Activated naive CD4-positive, alpha-beta T cell (primary cell): ENCODE results near the gene STK36.
"Not testable (repeated sequence)": the region's sequence is repeated elsewhere in the genome, so short reads cannot be mapped to it uniquely, and the experiment has no call there.

Source experiments
- DNase-seq, 4 experiments: peaks; one replicate each; lab custom pipeline; 2025; lab: John Stamatoyannopoulos, UW

STK36 gene

DNA sequence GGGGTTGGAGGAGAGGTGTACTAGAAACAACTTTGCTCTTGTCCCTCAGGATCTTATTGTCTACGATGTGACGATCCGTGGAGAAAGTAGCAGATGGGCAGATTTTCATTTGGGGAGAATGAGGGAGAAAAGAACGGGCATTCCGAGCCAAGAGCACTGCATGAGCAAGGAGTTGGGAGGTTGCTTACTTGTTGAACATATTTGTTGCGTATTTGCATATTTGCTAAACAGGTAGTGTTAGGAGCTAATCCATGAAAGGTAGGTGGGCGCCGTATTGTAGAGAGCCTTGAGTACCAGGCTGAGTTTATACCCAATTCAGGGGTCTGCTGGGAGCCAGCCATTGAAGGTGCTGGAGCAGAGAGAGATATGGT lies 11.9 kb upstream of the STK36 start:
- DNase-seq = no peak

DNA sequence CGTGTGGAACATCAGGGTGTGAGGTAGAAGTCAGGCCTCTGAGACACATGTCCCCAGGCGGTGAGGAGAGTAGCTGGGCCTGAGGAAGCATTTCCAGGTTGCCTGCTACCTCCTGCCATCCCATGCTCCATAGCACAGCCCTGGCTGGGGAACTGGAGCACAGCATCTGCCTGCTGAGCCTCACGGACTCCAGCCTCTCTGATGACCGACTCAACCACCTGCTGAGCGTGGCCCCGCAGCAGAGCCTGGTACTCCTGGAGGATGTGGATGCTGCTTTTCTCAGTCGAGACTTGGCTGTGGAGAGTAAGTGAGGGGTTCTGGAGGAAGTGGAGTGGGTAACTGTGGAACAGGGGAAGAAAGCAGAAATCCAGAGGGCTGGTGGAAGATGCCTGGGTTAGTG lies 9.5 kb upstream of the STK36 start:
- DNase-seq = no peak

DNA sequence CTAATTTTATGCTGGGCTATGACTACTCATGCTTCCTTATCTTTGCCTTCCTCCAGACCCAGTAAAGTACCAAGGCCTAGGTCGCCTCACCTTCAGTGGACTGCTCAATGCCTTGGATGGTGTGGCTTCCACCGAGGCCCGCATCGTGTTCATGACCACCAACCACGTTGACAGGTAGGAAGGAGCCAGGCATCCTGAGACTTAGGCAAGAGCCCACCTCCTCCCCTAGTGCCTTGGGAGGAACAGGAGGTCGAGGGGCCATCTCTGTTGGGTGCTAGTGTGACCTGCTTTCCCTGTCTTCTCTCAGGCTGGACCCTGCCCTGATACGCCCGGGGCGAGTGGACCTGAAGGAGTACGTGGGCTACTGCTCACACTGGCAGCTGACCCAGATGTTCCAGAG lies 9.1 kb upstream of the STK36 start:
- DNase-seq = no peak

DNA sequence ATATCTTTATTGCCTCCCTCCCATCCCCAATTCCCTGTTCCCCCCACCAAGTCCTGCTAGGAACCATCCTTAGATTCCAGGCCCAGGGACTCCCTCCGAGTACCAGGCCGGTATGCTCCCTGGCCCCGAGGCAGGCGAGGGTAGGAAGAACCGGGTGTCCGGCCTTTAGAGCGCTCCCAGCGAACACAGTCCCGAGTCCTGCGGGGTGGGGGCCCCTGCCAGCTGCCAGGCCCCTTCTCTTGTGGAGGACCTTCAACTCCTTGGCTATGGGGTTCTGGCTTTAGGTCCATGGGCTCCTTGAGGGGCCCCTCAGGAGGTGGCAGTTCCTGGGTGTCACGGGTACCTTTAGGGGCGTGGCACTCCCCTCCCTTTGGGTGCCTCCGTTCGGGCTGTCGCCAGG lies 8.0 kb upstream of the STK36 start:
- no peak for DNase-seq

DNA sequence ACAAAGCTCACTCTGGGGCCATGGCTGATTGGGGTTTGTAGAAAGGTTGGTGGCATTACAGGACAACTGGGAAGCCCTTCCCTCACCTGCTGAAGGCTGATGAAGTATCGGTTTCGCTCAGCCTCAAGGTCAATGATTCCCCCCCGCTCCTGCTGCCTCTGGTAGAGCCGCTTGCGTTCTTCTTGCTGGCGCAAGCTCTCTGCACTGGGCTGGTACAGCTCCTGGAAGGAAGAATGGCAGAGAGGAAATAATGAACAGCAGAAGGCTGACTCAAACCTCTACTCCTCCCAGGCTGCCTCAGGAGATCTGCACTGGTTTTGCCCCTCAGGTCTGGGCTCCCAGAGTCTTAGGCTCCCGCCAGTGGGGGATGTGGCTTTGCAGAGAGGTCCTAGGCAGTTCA lies 7.2 kb upstream of the STK36 start:
- no peak for DNase-seq

DNA sequence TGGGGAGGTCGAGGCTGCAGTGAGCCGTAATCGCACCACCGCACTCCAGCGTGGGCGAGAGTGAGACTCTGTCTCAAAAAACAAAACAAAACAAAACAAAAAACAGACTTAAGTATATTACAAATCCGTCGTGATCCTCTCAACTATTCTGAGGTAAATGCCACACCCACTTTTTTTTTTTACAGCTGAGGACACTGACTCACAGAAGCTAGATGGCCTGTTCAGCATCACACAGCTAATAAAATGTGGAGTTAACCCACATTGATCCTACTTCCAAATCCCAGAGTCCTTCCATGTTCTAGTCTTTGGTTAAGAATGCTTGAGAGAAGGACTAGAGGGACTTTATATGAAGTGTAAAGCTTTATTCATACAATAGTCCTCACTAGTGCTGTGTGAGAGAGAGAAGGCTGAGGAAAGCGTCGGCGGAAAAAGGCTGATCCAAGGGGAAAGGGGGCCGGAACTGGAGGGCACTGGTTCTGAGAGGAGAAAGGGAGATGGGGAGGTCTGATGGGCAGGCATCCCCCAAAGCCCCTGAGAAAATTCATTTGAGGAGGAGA lies 711 bp upstream of the STK36 start:
- no peak for DNase-seq

DNA sequence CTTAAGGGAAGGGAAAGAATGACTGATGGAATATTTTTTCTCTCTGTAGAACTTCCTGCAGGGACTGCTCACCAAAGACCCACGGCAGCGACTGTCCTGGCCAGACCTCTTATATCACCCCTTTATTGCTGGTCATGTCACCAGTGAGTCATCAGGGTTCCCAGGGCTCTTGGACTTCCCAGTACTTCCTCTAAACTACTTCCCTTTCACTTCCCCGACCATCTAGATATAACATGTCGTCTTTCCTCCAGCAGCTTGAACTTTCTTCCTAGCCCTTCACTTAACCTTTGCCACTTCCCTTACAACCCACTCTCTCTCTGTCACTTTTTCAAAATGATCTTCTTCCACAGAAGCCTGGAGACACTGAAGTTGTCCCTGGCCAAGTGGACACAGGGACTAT lies 7.2 kb downstream of the STK36 start:
- DNase-seq = no peak

DNA sequence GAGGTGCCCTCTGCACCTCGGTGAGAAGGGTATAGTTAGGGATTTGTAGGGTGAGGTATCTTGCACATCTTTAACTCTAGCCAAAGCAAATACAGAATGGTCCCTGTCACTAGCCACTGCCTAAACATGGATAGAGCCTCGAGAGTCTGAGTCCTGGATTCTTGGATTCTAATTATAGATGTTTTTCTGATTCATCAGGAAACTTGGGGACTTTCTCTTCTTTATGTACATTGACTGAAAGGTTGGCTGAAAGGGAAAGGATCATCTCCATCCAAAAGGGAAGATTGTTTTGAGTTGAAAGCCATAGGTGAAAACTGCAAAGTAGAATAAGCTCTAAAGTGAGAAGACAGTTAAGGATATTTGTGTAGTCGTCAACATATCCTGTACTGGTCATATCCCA lies 8.2 kb downstream of the STK36 start:
- DNase-seq = no peak

DNA sequence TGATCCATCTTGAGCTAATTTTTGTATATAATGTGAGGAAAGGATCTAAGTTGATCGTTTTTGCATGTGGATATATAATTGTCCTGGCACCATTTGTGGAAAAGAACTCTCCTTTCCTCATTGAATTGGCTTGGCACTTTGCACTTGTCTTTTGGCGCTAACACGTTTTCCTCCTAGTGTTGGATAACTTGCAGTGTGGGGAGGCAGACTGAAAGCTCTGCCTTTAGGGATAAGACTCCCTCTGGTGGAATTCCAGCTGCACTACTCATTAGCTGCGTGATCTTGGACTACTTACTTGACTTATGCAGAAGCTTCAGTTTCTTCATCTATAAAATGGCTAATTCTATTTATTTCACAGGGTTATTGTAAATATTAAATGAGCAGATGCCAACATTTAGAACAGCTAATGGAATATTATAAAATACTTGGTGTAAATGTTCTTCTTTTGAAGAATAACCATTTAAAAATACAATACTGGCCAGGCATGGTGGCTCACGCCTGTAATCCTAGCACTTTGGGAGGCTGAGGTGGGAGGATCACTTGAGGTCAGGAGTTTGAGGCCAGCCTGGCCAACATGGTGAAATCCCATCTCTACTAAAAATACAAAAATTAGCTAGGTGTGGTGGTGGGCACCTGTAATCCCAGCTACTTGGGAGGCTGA lies 15.6 kb downstream of the STK36 start:
- not testable (repeated sequence) for DNase-seq

DNA sequence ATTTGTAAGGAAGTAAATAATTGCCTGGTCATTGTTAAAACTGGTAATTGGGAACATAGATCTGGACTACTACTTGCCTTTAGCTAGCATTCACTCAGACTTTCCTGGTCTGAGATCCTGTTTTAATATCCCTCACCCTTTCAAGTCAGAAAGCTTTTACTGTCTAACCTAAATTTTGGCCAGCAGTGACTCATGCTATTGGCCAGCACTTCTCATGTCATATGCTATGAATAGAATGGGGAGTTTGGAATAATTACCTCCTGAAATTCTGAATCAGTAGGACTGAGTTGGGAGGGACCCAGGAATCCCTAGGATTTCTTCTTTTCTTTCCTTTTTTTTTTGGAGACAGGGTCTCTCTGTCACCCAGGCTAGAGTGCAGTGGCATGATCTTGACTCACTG lies 19.3 kb downstream of the STK36 start:
- no peak for DNase-seq

DNA sequence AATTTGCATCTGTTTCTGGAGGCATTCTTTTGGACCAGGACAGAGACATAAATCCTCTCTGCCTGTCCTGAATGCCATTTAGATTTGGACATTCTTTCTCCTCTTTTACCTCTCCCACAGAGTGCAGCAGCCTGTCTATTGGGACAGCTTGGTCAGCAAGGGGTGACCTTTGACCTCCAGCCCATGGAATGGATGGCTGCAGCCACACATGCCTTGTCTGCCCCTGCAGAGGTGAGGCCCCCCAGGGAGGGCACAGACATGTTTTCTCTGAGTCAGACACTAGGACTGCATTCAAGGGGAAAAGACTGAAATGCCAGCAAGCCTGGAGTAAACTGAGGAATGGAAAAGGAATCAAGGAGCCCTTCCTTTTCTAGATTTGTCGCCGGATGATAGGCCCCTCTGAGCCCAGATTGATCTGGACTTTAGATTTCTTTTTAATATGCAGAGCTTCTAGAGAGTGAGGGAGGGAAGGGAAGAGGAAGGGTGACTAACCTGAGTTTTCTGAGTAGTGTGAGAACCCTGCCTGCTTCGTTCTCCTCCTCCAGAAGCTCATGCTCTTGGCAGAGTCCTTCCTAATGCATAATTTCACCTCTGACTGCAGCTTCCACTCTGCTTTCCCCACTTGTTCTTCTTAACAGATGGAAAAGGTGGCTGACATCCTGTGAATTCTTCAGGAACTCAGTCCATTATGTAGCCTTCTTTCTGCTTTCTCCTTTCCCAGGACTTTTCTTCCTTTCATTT lies 22.7 kb downstream of the STK36 start:
- no peak for DNase-seq

DNA sequence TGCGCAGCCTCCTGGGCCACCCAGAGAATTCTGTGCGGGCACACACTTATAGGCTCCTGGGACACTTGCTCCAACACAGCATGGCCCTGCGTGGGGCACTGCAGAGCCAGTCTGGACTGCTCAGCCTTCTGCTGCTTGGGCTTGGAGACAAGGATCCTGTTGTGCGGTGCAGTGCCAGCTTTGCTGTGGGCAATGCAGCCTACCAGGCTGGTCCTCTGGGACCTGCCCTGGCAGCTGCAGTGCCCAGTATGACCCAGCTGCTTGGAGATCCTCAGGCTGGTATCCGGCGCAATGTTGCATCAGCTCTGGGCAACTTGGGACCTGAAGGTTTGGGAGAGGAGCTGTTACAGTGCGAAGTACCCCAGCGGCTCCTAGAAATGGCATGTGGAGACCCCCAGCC lies 27.0 kb downstream of the STK36 start:
- no peak for DNase-seq

DNA sequence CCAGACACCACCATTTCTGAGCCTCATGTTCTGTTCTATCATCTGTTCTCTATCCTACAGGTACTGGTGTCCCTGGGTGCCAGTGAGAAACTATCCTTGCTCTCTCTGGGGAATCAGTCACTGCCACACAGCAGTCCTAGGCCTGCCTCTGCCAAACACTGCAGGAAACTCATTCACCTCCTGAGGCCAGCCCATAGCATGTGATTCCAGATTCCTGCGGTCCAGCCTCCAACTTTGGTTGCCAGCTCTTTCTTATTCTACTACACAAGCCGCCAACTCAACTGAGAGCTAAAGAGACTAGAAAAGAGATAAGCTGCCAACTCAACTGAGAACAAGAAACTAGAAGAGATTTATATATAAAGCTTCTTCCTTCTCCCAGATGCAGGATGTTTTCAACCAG lies 29.9 kb downstream of the STK36 start:
- DNase-seq = no peak

DNA sequence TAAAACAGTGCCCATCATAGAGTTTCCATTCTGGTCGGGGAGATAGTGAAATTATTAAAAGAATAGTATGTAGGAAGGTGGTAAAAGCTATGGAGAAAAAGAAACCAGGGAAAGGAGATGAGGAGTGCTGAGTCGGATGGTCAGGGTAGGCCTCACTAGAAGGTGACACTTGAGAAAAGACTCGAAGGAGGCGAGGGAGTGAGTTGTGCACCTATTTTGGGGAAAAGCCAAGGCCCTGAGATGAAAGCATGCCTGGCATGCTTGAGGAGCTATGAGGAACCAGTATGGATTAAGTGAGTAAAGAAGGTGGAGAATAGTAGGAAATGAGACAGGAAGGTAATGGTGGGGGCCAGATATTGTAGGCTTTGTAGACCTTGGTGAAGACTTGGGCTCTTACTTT lies 31.5 kb downstream of the STK36 start:
- DNase-seq = no peak

DNA sequence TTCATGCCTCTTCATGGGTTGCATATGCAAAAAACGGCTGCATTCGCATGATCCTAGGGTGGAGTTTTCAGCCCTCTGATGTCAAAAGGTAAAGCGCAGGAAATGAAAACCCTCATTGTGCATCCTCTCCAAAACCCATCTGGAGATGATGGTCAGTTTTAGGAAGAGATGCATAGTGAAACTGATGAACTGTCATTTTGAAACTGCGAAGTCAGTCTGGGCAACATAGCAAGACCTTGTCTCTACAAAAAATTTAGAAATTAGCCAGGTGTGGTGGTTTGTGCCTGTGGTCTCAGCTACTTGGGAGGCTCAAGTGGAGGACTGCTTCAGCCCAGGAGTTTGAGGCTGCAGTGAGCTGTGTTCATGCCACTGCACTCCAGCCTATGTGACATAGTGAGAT lies 36.2 kb downstream of the STK36 start:
- no peak for DNase-seq

DNA sequence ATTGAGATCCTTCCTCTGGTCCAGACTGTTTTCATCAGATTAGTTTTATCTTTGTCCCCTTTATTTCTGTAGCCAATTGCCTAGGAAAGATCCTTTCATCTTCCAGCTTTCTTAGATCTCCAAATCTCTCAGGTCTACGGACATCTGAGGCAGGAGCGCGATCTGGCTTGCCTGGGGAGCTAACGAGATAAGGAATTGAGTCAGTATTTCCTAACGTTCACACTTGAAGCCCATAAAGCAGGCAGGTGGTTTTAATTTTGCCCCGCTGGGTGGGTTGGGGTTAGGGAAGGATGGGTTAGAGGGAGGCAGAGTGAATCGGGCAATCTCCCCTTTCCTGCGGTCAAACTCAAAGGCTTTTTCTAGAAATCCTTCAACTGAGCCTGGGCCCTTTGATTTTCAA lies 38.0 kb downstream of the STK36 start:
- no peak for DNase-seq

DNA sequence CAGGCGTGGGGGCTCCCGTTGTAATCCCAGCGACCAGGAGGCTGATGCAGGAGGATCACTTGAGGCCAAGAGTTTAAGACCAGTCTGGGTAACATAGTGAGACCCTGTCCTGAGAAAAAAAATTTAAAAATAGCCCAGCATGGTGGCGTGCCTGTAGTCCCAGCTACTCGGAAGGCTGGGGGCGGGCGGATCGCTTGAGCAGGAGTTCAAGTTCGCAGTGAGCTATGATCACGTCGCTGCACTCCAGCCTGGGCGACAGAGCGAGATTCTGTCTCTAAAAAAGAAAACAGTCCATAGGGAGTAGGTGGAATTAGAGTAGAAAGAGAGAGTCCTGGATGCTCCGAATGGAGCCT lies 38.4 kb downstream of the STK36 start:
- no peak for DNase-seq

DNA sequence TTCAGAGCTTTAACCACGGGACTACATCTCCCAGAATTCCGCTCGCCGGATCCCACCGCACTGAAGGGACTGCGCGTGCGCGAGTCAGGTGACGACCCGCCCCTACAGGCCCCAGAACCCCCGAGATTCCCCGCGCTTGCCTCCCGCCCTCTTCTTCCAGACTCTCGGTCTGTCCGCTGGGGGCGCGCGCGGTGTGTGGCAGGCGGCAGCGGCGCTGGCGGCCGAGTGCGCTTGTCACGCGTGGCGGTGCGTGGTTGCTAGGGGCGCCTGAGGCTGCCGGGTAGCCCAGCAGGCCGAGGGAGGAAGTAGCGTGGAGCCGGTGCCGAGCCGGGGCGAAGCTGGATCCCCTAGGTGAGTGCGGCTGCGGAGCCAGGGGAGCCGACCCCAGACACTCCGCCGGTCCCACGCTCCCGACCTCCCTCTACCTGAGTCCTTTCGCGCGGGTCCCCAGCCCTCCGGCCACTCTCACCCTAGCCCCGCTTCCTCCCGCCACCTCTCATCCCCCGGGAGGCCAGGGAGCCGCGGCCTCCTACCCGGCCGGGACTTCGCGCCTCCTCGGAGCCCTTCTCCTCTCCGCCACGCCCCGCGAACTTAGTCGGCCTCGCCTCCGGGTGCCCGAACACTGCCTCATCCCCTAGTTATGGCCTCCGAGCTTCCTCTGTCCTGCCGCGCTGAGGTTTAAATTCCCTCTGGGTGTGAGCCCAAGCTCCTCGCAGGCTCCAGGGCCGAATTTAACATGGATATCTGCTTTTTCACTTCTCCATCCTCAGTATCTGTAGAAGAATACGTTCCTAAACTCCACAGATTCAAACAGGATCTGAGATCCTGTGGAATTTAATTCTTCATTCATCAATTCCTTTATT lies 39.0 kb downstream of the STK36 start, which contains the start of gene TTLL4:
Gene TTLL4 (plus strand): TSS at position 149 of the 863 bp plus-strand sequence. CDS start 26,842 bp downstream, outside the sequence.
- DNase-seq = peak; percentile 96 to 98 (median 97)

DNA sequence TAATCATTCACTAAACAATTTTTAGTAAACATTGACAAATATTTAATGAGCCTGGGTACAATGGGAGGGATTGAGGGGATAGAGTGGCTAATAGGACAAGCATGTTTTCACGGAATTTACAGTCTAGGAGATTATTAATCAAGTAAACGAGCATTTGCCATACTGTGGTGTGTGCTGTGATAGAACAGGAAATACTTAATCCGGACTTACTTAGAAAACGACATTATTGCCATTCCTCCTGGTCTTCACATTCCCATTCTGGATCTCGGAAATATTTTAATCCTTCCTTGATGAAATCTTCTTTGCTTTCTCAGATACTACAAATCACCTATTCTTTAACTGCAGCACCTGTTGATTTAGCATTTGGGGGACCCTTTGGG lies 39.7 kb downstream of the STK36 start:
- DNase-seq = no peak

DNA sequence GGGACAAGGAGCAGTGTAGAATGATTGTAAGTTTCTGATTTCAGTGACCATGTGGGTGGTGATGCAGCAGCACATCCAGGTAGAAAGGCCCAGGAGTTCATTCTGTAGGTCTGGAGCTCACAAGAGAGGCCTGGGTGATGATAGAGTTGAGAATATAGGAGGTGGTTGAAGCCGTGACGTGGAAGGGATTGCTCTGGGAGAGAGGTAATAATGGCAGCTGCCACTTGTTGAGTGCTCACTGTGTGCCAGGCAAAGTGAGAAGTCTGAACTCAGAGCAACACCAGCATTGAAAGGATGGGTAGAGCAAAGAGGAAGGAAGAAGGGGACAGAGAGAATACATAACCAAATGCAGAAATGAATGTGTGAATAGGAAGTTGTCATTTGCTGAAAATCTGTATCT lies 42.0 kb downstream of the STK36 start:
- DNase-seq = no peak

DNA sequence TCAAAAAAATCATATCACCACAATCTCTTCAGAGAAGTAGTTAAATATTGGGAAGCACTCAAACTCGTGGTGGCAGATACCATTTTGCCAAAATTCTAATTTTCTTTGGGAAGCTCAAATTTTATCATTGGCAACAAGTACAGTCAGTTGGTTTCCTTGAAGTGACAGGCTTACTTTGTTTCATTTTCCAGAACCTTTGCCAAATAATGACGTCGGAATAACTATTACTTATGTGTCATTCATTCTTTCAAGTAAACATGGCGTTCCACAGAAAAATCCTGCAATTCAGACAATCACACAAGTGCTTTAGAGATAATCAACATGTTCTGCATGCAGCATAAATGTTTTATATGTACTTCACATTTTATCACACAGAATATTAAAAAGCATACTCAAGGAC lies 44.2 kb downstream of the STK36 start:
- DNase-seq = no peak

DNA sequence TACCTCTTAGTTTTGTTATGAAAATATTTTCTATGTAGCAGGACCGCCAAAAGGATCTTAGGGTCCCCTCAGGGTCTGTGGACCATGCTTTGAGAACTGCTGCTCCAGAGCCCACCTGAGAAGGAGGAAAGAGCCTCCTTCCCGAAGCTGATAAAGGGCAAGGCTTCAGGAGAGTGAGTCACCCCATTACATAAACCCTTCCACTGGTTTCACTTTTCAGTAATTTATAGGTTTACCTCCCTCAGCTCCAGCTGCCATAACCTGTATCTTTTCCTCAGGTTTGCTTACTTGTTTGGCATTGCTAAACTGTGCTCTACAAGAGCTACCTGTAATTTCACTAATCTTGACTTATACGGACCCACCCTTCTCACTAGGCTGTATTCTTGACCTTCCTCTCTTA lies 45.4 kb downstream of the STK36 start:
- DNase-seq = no peak

DNA sequence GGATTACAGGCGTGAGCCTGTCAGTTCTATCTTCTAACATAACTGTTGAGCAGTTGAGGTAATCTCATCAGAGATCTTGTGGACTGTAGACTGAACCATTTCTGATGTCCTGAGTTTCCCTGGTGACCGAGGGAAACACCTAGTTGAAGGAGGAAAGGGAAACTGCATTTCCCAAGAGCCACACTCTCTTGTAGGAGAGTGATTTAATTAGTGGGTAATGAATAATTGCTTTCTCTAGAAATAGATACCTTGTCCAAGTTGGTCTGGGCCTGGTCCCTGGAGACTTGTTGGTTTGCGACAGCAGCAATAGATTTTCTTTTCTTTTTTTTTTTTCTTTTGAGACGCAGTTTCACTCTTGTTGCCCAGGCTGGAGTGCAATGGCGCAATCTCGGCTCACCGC lies 46.2 kb downstream of the STK36 start:
- no peak for DNase-seq
